Upper lobe of right lung (tissue), 1 donor: ENCODE data around the gene SMC6. TPM values are rescaled to one million over a fixed set of nuclear protein-coding genes. Genes with fewer than 3 reads are reported as not detected.

ENCODE experiments used
- ATAC-seq: fragments of 200-7000 bp; cut with Tn5 transposase; one replicate; pipeline ENCODE4 v1.9.1; 2020; ENCODE audit warnings: mild to moderate bottlenecking, moderate library complexity
- DNase-seq: peaks from one replicate; pipeline ENCODE4 v3.0.0-alpha.2; 2020
- H3K27ac ChIP-seq: fragments of 200-600 bp; one replicate; pipeline ENCODE4 v1.8.0; 2022
- H3K27me3 ChIP-seq: fragments of 200-600 bp; one replicate; pipeline ENCODE4 v1.8.0; 2022; ENCODE audit warnings: mild to moderate bottlenecking
- H3K36me3 ChIP-seq: fragments of 200-600 bp; one replicate; pipeline ENCODE4 v1.8.0; 2022
- H3K4me1 ChIP-seq: fragments of 200-600 bp; one replicate; pipeline ENCODE4 v1.8.0; 2022
- H3K4me3 ChIP-seq: fragments of 200-600 bp; one replicate; pipeline ENCODE4 v1.8.0; 2022; ENCODE audit warnings: mild to moderate bottlenecking
- H3K9me3 ChIP-seq: fragments of 200-600 bp; one replicate; pipeline ENCODE4 v1.8.0; 2022
- intact Hi-C: fragments of 100-400 bp; cut with DNase I; formaldehyde crosslinking; loops from one replicate; pipeline ENCODE4 v1.11.0; 2022
- total RNA-seq: library from RNA; stranded (reverse); fragmentation: NEBNext Ultra II Directional; extraction: Animal tissue kit (Norgen Biotek cat#: 25700); gene quantifications from one replicate; pipeline ENCODE4 v1.2.1, GENCODE V29; 2021
- TF ChIP-seq, protein P1 (sequence below): fragments of 200-600 bp; IDR thresholded peaks from one replicate; pipeline ENCODE4 v1.8.0; 2022; ENCODE audit warnings: antibody characterized with exemption
- donor health status: DM: no; HTN: yes; CAD: no; lungs with severe emphysema.

Gene SMC6
- total RNA-seq, 1 donor from 2014 or later, result 16.0 TPM

DNA sequence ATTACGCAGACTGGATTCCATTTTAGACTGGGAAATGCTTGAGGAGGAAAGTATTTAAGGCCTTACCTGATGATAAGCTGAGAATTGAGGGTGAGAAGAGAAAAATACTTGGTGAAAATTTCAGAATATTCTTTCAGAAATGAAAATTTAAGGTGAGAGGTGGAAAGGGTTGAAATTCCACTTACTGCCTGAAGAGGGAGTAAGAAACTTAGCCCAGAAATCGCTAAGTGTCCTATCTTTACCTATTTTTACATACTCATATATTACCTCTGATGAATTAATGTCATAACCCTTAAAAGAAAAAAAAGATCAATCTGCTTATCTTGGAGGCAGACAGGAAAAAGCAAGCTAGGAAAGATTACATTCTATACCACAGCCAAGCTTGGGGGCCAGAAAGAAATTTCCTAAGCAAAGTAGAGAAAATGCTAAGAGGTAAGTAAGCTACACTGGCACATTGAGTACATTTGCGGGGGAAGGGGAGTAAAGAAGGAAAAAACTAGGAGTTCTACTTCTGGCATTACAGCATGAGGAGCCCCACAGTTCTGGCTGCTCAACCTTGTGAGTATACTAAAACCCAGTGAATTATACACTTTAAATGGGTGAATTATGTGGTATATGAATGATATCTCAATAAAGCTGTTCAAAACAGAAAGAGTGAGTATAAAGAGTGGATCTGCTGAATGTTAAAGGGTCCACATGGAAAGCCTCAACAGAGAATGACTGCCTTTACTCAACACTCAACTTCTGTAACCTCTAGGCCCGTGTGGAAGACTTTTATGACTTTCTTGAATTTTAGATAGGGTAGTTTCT is 33.8 kb downstream of the SMC6 start:
- DNase-seq, result no peak
- Histone ChIP-seq H3K9me3 (no peaks in the 10 kb centered on the region), H3K36me3 (peaks cover 58% of the 10 kb centered on the region), H3K4me1 (no peaks in the 10 kb centered on the region), H3K27me3 (no peaks in the 10 kb centered on the region), H3K4me3 (no peak overlapping the region), H3K27ac (no peak overlapping the region)
- TF ChIP-seq, protein P1, sequence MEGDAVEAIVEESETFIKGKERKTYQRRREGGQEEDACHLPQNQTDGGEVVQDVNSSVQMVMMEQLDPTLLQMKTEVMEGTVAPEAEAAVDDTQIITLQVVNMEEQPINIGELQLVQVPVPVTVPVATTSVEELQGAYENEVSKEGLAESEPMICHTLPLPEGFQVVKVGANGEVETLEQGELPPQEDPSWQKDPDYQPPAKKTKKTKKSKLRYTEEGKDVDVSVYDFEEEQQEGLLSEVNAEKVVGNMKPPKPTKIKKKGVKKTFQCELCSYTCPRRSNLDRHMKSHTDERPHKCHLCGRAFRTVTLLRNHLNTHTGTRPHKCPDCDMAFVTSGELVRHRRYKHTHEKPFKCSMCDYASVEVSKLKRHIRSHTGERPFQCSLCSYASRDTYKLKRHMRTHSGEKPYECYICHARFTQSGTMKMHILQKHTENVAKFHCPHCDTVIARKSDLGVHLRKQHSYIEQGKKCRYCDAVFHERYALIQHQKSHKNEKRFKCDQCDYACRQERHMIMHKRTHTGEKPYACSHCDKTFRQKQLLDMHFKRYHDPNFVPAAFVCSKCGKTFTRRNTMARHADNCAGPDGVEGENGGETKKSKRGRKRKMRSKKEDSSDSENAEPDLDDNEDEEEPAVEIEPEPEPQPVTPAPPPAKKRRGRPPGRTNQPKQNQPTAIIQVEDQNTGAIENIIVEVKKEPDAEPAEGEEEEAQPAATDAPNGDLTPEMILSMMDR, result peak; percentile 86
- ATAC-seq, result peak; percentile 53
- intact Hi-C loops, result no loop called here

DNA sequence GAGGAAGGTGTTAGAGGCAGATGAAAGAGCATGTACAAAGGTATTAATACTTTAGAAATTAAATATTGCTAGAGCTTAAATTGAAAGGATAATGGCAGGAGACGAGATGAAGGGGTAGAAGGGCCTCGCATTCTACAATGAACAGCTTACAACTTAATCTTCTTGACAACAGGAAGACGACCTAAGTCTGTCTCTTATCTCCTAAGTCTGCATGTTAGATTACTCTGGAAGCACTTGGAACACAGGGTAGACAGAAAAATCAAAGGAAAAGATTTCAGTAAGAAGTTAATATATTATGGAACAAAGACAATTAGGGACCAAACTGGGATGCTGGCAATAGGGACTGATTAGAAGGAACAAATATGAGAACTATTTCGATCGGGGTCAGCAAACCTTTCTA is 34.9 kb downstream of the SMC6 start:
- Histone ChIP-seq H3K4me1 (no peaks in the 10 kb centered on the region), H3K4me3 (no peak overlapping the region), H3K27me3 (no peaks in the 10 kb centered on the region), H3K27ac (no peak overlapping the region), H3K36me3 (peaks cover 58% of the 10 kb centered on the region), H3K9me3 (no peaks in the 10 kb centered on the region)
- intact Hi-C loops, result no loop called here
- no peak for ATAC-seq
- TF ChIP-seq, protein P1, result no peak
- no peak for DNase-seq

DNA sequence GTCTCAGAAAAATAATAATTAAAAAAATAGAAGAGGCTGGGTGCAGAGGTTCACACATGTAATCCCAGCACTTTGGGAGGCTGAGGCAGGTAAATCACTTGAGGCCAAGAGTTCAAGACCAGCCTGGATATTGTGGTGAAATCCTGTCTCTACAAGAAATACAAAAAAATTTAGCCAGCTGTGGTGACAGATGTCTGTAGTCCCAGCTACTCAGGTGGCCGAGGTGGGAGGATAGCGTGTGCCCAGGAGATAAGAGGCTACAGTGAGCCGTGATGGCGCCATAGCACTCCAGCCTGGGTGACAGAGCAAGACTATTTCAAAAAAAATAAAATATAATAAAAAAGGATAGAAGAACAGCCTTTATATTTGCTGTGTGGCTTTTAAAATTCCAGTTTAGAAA is 35.9 kb downstream of the SMC6 start:
- DNase-seq (no peak), ATAC-seq (no peak)
- Histone ChIP-seq H3K4me1 (no peaks in the 10 kb centered on the region), H3K27me3 (no peaks in the 10 kb centered on the region), H3K9me3 (no peaks in the 10 kb centered on the region), H3K36me3 (peaks cover 67% of the 10 kb centered on the region), H3K4me3 (no peak overlapping the region), H3K27ac (no peak overlapping the region)
- TF ChIP-seq, protein P1, result no peak
- intact Hi-C loops, result no loop called here

DNA sequence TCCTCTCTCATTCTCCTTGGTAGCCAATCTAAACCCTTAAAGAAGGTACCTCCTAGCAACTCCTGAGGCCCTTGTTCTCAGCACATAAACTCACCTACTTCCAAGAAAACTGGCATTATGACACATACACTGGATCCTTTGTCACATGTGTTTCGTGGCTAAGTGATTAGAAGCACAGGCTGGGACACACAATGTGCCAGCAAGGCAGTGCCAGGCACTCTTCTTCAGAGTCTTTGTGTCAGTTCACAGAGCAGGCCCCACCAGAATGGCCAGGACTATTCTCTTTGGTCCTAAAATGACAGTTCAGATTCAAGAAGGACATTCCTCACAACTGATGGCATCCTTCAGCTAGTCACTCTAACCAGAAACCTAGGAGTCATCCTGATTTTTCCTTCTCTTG is 40.3 kb downstream of the SMC6 start:
- Histone ChIP-seq H3K27ac (no peak overlapping the region), H3K27me3 (no peaks in the 10 kb centered on the region), H3K9me3 (no peaks in the 10 kb centered on the region), H3K4me1 (no peaks in the 10 kb centered on the region), H3K4me3 (no peak overlapping the region), H3K36me3 (peaks cover 80% of the 10 kb centered on the region)
- intact Hi-C loops, result no loop called here
- TF ChIP-seq, protein P1, result no peak
- ATAC-seq, result no peak
- no peak for DNase-seq

DNA sequence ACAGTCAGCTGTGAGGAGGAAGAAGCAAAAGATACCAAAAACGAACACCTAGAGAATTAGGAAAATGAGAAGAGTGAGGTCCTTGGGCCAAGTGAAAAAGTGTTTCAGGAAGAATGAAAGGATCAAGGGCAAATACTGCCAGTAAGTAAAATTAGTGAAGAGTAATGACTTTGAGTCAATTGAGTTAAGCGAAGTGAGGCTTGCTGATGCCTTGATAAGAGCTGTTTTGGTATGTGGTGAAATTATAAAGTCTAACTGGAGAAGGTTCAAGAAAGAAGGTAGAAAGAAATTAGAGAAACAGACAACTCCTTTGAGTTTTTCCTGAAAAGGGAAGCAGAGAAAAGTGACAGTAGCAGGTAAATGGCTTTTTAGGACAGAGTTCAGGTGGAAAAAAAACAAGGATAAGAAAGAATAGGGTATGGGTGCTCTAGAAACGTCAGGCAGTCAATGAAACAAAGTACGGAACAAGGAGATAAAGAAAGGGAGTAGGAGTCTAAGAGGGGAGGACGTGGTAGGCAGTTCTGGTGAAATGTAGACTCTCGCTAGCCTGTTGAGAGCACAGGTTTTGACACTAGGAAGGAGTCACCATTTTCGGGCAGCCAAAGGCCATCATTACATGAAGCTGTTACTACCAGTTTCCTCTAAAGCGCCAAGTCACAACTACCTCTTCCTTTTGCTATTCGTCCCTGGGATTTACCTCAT is 42.9 kb downstream of the SMC6 start:
- no peak for ATAC-seq
- TF ChIP-seq, protein P1, result no peak
- peaks cover 75% of the 10 kb centered on the region for H3K36me3 ChIP-seq
- intact Hi-C loops, result no loop called here
- no peak overlapping the region for H3K27ac ChIP-seq
- no peak overlapping the region for H3K4me3 ChIP-seq
- no peaks in the 10 kb centered on the region for H3K9me3 ChIP-seq
- no peaks in the 10 kb centered on the region for H3K4me1 ChIP-seq
- no peaks in the 10 kb centered on the region for H3K27me3 ChIP-seq
- no peak for DNase-seq
